K562 (cell line): ENCODE results near the gene PPIF. TPM values are rescaled to one million over a fixed set of nuclear protein-coding genes. Genes with fewer than 3 reads are reported as not detected.

ENCODE experiments used
- ZBTB40 ChIP-seq, 2 experiments: fragments of 450-650 bp in 1 of 2; sonication (generic) in 1 of 2; formaldehyde crosslinking in 1 of 2; IDR thresholded peaks; 2 replicates each; pipeline versions ENCODE4 v1.7.1 to v1.9.0; 2016 to 2022; ENCODE audit warnings: inconsistent platforms in 1 of 2, mild to moderate bottlenecking in 1 of 2, missing genetic modification reagents in 1 of 2
- ZNF197 ChIP-seq: fragments of 200-800 bp; sonication (Bioruptor generic); IDR thresholded peaks from 2 replicates; pipeline ENCODE4 v1.6.1; 2016; ENCODE audit warnings: low read depth, missing genetic modification characterization, missing compliant biosample characterization
- polyA plus RNA-seq, 8 experiments: library from polyadenylated mRNA; depleted of rRNA in 4 of 8; stranded (reverse) in 5 of 8; unstranded in 3 of 8; fragments of >200 nt; fragmentation: Nextera tagmentation in 2 of 8; fragmentation: Illumina TruSeq in 1 of 8; extraction: Ambion mirVana in 2 of 8; extraction: Trizol in 1 of 8; gene quantifications; 2 replicates each; pipeline versions ENCODE4 v1.2.1 to v1.2.3, GENCODE V29; 2011 to 2014; ENCODE audit warnings: inconsistent platforms in 1 of 8, missing spikeins in 1 of 8
- total RNA-seq, 7 experiments: library from RNA; depleted of rRNA in 6 of 7; stranded (reverse); fragments of >200 nt in 6 of 7; fragmentation: Illumina TruSeq in 2 of 7; extraction: Trizol in 2 of 7; gene quantifications; 2 replicates each; pipeline versions ENCODE4 v1.2.1 to v1.2.3, GENCODE V29; 2011 to 2021; ENCODE audit warnings: low replicate concordance in 1 of 7
- TF ChIP-seq, protein P1 (sequence below): fragments of 450-650 bp; formaldehyde crosslinking; conservative IDR thresholded peaks from 2 replicates; pipeline ENCODE4 v1.4.0; 2022; ENCODE audit warnings: mild to moderate bottlenecking, missing genetic modification characterization

The PPIF gene
- total and polyA plus RNA-seq, 9 of the 15 experiments (the other 6 are each of a cell fraction or from before 2014, with no cell fraction given), result 40.9 to 287 (median 117) TPM

- TF ChIP-seq ZBTB40 (IDR thresholded peaks at IDR 0.05) (no peak), ZBTB40 (CRISPR knock-in tag; IDR thresholded peaks at IDR 0.05) (no peak), ZNF197 (no peak)
- TF ChIP-seq, protein P1, sequence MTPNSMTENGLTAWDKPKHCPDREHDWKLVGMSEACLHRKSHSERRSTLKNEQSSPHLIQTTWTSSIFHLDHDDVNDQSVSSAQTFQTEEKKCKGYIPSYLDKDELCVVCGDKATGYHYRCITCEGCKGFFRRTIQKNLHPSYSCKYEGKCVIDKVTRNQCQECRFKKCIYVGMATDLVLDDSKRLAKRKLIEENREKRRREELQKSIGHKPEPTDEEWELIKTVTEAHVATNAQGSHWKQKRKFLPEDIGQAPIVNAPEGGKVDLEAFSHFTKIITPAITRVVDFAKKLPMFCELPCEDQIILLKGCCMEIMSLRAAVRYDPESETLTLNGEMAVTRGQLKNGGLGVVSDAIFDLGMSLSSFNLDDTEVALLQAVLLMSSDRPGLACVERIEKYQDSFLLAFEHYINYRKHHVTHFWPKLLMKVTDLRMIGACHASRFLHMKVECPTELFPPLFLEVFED (CRISPR knock-in tag), result no peak
Observed at GRCh38 chr10:79392506-79393176, 45.4 kb downstream of the PPIF start (continued).
